ENCODE measurements around the gene SLC12A3. TPM values are rescaled to one million over a fixed set of nuclear protein-coding genes. Genes with fewer than 3 reads are reported as not detected.
A peak's percentile ranks its signal among the peaks of the same experiment; 100 is the strongest.
"Not testable (repeated sequence)": the region's sequence is repeated elsewhere in the genome, so short reads cannot be mapped to it uniquely, and the experiment has no call there.

The SLC12A3 gene
- polyA plus RNA-seq, 3 donors: 16.5 to 49.8 (median 20.8) TPM

- no peak for DNase-seq (ENCODE audit: extremely low read depth in 1 of 11, low read depth in 9 of 11, low spot score in 4 of 11)
Observed at GRCh38 chr16:56931271-56931891, 66.4 kb downstream of the SLC12A3 start.

DNA sequence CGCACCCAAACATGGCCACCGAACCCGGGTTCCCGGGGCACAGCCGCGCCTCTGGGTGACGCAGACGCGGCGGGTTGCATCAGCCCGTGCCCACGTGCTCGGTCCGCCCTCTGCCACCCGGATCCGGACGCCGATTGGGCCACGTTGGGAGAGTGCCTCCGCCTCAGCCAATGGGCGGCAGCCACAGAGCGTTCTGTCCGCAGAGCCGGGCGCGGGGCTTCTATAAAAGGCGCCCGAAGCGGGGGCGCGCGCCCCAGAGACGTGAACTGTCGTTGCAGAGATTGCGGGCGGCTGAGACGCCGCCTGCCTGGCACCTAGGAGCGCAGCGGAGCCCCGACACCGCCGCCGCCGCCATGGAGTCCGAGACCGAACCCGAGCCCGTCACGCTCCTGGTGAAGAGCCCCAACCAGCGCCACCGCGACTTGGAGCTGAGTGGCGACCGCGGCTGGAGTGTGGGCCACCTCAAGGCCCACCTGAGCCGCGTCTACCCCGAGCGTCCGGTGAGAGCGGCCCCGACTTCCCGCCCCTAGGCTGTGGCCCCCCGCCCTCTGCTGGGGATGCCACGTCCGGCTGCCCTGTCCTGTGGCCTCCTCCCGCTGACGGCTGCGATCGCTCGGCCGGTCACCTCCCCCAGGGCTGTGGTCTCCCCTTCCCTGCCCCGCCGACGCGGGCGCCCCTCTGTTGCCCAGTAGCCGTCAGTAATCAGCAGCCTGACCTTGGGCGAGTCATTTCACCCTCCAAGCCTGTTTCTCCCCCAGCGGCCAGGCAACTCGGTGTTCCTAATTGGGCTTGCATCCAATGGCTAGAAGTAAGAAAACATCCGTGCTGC, 67.1 kb downstream of the SLC12A3 start, which contains the start of gene HERPUD1:
Gene HERPUD1 (plus strand): TSS at position 251 of the 829 bp plus-strand sequence. CDS start 103 bp downstream, at position 354.
- peak; percentile 89 to 98 (median 96) for DNase-seq (ENCODE audit: extremely low read depth in 1 of 11, low read depth in 9 of 11, low spot score in 4 of 11)

GRCh38 chr16:56932721-56933619, 68.0 kb downstream of the SLC12A3 start:
- DNase-seq (ENCODE audit: extremely low read depth in 1 of 11, low read depth in 9 of 11, low spot score in 4 of 11): peak in 3 of 11 donors; percentile 39 to 54 (median 46)

DNA sequence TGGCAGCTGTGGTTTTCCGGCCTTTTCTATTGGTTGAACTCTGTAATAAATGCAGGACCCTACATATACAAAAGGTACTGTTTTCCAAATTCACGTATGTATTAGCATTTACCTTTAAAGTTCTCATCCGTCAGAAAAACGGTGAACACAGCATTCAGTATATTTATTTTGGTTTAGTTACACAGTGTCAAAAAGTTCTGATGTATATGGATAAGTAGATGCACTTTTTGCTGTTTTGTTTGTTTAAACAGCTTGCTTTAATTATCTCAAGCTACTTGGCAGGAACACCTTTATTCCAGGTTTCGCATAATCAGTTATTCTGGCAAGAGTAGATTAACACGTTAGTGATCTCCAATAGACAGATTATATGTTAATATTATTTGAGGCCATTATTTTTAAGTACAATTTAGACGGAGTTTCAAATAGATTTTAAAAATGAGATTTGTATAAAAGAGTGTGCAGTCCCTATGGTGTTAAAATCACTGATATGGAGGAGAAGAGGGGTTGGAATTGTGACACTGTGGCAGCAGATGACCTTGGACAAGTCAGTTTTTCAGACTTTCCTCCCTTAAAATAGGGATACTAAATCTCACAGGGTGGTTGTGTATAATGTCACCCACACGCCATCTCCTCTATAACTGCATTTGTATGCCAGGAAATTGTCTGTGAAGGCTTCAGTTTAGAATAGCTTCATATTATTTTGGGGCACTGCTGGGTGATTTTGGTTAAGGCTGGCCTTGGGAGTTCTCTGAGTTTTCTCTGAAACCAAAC, 69.0 kb downstream of the SLC12A3 start:
- no peak for DNase-seq (ENCODE audit: extremely low read depth in 1 of 11, low read depth in 9 of 11, low spot score in 4 of 11)

DNA sequence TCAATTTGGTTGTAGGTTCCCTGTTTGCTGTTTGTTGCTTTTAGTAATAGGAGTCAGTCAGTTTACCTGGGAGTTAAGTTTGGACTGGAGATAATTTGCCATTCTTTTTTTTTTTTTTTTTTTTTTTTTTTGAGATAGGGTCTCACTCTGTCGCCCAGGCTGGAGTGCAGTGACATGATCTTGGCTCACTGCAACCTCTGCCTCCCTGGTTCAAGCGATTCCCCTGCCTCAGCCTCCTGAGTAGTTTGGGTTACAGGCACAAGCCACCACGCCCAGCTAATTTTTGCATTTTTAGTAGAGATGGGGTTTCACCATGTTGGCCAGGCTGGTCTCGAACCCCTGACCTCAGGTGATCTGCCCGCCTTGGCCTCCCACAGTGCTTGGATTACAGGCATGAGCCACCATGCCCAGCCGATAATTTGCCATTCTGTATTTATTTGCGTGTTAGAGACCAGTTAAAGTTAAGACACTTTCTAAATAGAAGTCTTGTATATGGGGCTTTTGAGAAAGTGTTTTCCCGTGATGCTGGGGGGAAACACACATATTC, 69.7 kb downstream of the SLC12A3 start:
- not testable (repeated sequence) for DNase-seq (ENCODE audit: extremely low read depth in 1 of 11, low read depth in 9 of 11, low spot score in 4 of 11)

GRCh38 chr16:56935201-56935600, 70.2 kb downstream of the SLC12A3 start:
- no peak for DNase-seq (ENCODE audit: extremely low read depth in 1 of 11, low read depth in 9 of 11, low spot score in 4 of 11)

GRCh38 chr16:56936491-56936890, 71.5 kb downstream of the SLC12A3 start:
- DNase-seq (ENCODE audit: extremely low read depth in 1 of 11, low read depth in 9 of 11, low spot score in 4 of 11): no peak

GRCh38 chr16:56936950-56937349, 71.9 kb downstream of the SLC12A3 start:
- DNase-seq (ENCODE audit: extremely low read depth in 1 of 11, low read depth in 9 of 11, low spot score in 4 of 11): no peak

DNA sequence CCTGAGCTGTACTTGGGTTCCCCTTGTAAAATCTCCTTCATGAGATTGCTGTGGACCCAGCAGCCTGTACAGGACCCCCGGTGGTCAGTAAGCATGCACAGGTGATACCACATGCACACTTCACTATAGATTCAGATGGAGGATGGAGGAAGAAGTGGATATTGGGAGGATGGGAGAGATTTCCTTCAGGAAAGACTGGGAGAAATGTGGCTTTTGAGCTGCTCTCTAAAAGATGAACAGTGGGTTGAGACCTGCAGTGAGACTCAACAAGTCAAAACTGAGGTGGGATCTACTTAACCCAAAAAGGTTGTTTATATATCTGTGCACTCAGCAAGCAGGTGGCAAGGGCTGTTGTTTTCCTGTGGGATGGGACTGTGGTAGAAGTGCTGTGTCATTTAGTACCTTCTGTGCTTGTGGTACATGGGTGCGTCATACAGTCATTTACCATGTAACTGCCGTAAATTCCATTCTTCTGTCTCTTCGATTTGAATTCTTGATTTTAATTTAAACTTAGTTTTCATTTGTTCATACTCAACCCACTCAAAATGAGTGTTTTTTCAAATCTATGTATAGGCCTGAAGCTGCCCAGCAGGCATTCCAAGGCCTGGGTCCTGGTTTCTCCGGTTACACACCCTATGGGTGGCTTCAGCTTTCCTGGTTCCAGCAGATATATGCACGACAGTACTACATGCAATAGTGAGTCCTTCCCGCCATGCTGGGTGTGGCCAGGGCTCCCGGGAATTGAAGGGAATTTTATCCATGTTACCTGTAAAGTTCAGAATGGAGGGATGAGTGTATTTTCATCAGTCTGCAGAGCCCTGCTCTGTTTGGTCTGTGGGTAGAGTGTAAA, 73.9 kb downstream of the SLC12A3 start:
- DNase-seq (ENCODE audit: extremely low read depth in 1 of 11, low read depth in 9 of 11, low spot score in 4 of 11): no peak

DNA sequence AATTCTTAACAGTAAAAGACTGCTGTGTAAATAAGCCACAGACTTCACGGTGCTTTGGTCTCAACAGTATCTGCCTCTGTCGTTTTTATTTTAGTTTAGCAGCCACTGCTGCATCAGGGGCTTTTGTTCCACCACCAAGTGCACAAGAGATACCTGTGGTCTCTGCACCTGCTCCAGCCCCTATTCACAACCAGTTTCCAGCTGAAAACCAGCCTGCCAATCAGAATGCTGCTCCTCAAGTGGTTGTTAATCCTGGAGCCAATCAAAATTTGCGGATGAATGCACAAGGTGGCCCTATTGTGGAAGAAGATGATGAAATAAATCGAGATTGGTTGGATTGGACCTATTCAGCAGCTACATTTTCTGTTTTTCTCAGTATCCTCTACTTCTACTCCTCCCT, 74.8 kb downstream of the SLC12A3 start:
- DNase-seq (ENCODE audit: extremely low read depth in 1 of 11, low read depth in 9 of 11, low spot score in 4 of 11): no peak

- no peak for DNase-seq (ENCODE audit: extremely low read depth in 1 of 11, low read depth in 9 of 11, low spot score in 4 of 11)
Observed at GRCh38 chr16:56941092-56941491, 76.1 kb downstream of the SLC12A3 start.

GRCh38 chr16:56941856-56942331, 76.9 kb downstream of the SLC12A3 start:
- DNase-seq (ENCODE audit: extremely low read depth in 1 of 11, low read depth in 9 of 11, low spot score in 4 of 11): no peak

DNA sequence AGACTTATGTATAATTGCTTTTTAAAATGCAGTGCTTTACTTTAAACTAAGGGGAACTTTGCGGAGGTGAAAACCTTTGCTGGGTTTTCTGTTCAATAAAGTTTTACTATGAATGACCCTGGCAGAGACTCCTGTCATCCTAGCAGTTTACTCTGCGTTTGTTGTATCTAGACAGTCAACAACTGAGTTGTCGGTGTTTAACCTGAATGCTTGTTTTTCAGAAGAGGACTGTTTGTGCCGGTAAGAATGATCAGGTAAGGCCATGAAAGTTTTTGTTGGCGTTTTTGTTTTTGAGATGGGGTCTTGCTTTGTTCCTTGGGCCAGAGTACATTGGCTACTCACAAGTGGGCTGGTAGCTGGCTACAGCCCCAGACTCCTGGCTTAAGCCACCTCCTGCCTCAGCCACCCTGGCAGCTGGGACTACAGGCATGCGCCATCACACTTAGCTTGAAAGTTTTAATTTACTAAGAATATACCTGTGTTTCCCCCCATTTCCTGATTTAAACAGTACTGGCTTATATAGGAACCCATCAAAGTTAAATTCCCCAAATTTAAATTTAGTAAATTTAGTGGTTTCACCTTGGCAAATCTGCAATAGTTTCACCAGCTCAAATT, 78.9 kb downstream of the SLC12A3 start:
- no peak for DNase-seq (ENCODE audit: extremely low read depth in 1 of 11, low read depth in 9 of 11, low spot score in 4 of 11)

- DNase-seq (ENCODE audit: extremely low read depth in 1 of 11, low read depth in 9 of 11, low spot score in 4 of 11): no peak
Observed at GRCh38 chr16:56944954-56945839, 80.2 kb downstream of the SLC12A3 start.

DNA sequence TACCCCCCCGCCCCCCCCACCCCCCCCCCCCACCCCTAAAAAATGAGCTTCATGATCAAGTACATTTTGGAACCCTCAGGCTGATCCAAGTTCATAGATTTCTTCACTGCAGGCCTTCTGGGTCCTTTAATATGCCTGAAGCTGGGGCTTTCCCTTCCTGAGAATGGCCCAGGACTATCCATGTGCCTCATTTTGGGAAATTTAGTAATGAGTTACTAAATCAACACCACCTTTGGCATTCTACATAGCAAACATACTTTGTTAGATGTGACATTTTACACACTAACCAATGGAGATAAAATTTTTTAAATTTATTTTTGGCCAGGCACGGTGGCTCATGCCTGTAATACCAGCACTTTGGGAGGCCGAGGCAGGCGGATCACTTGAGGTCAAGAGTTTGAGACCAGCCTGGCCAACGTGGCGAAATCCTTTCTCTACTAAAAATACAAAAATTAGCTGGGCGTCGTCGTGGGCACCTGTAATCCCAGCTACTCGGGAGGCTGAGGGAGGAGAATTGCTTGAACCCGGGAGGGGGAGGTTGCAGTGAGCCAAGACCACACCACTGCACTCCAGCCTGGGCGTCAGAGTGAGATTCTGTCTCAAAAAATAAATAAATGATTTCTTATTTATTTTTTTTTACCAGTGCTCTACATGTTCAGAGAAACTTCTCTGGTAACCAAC, 81.0 kb downstream of the SLC12A3 start:
- no peak for DNase-seq (ENCODE audit: extremely low read depth in 1 of 11, low read depth in 9 of 11, low spot score in 4 of 11)
